Measurements from ENCODE around the gene GPR35.
"Not testable (repeated sequence)": the region's sequence is repeated elsewhere in the genome, so short reads cannot be mapped to it uniquely, and the experiment has no call there.

The GPR35 gene

DNA sequence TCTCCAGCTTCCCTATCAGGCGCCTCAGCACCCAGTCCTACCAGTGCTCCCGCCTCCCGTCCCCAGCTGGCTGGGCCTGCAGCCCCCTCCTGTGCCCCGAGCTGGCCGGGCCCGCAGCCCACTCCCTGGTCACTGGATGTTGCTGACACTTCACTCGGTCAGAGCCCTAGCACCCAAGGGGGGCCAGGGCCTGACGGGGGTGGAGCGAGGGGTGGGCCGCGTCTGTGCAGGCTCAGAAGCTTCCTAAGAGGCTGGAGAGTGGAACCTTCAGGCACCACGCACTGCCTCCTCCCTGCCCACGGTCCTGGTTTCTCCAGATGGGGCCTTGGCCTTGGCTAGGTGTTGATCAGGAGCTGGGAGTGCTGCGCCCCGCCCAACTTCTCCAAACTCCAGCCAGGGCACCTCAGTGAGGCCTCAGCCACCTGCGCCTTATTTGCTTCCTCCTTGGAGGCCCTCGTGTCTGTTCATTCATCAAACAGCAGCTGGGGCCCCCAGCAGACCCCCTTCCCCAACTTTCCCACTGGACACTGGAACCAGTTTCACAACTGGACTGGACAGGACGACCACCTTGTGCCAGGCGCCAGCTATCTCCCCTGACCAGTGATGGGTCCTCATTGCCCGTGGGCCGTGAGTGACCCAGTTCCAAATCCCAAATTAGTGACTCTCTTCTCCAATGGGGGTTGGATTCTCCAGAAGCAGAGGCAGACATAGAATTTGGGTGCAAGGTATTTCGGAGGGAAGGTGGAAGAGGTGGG, 22.0 kb upstream of the GPR35 start:
- no peak for DNase-seq

DNA sequence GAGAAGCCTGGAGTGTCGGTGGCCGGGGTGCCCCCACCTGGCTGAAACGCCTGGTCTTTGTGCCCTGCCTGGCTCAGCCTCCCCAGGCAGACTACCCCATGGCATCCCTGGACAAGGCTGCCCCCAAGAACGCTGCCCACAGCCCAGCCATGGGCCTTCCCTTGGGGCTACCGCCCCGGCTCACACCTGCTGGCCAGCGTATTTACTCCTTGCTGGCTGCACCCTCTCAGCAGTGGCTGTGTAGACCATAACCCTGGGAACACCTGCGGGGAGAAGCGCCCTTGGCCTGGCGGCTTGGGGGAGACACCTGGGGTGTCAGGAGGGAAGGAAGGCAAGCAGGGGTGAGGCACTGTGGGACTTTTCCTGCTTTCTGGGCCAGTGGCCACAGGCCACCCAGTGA, 21.4 kb upstream of the GPR35 start:
- no peak for DNase-seq

DNA sequence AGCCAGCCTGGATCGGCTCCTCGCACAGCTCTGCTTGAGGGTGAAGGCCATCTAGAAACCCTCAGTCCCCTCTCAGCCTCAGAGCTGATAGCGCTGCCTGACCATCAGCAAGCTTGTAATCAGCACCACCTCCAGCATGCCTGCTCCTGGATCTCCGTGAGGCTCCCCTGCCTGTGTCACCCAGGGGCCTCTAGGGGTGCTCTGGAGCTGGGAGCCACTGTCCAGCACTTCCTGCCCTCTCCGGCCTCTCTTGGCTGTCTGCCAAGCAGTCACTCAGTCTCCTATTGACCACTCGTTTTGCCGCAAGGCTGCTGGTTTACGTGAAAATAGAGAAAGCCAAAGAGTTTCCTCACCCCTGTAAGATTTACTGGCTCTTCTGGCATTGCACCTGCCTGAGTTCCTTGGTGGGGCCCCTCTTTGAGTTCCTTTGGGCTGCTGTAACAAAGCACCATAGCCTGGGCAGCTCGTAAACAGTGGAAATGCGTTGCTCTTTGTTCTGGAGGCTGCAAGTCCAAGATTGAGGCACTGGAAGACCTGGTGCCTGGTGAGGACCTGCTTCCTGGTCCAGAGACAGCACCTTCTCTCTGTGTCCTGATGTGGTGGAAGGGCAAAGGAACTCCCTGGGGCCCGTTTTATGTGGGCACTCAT, 20.9 kb upstream of the GPR35 start:
- no peak for DNase-seq

DNA sequence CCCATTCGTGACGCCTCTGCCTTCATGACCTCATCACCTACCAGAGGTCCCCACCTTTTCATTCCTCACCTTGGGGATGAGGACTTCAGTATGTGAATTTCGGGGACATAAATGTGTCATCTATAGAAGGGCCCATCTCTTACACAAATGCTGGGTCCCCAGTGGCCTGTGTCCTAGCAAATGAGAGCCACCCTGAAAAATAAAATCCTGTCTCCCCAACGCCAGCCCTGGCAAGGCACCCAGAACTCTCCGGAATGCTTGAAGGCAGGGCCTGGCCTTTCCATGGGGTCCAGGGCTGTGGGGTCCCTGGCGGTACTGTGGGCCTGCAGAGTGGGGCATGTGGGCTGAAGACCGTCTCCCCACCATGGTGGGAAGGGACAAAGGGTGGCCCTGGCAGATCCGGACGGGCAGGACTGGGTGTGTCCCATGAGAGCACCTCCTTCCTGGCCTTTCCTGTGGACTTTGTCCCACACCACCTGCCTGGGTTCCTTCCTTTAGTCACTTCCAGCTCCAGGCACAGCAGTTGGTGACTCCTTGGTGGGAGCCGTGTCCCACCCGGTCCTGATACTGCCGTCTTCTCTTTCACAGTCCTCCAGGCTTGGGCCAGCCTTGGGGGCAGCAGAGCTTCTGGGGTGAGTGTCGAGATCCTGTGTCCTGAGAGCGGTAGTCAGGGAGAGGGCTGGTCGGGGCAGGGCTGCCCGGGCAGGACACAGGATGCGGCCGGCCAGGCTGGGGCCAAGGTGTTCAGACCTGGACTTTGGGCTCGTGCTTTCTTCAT, 20.2 kb upstream of the GPR35 start:
- no peak for DNase-seq

DNA sequence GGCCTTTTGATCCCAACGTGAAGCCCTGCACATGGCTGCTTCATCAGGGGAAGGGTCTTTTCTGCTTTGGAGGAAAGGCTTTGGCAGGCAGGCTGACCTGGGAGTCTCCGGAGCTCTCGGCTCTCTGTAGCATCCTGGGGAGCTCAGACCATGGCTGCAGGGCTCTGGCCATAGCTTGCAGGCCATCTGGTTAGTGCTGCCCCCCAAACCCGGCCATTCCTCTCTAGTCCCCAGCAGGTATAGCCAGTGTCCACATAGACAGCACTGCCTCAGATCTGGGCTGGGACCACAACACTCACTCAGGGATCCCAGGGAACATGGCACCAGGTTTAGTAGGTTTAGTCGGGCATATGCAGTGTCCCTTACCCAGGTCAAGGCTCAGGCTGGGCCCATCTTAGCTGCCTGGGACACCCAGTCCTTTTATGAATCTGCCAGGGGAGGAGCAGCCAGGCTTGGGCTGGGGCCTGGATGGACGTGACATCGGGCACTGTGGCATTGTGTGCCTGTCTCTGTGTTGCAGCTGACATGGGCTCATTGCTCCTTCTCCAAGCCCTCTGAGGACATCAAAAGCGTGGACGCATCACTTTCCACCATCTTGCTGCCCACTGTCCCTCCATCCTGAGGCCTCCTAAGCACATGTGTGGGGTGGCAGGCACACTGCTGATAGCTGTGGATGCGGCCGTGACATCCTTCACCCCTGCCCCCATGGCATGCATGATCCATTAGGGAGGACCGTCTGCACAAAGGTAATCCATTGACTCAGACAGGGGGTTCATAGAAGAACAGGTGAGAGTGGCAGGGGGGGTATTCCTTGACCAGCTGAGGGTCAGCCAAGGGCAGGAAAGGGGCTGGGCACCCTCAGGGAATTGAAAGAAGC, 19.2 kb upstream of the GPR35 start:
- no peak for DNase-seq

DNA sequence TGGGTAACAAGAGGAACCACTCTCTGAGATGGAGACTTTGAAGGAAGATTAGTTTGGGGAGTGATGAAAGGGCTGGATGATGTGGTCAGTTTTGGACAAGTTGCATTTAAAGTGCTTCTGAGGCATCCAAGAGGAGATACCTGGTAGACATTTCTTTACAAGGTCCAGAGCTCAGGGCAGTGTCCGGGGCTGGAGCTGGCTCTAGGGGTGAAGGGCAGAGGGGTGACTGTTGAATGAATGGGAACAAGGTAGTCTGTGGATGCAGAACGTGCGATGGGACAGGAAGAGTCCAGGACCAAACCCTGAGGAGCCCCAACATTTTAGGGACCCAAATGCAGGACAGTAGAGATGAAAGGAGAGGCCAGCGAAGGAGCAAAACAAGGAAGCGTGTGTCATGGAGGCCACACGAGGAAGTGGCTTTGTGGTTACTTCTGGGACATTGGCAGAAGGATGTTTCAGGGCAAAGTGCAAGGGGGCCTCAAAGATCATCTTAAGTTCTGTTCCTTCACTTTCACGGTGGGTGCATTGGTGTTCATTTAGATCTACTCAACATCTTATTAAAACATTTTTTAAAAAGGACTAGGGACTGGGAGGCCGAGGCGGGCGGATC, 13.6 kb upstream of the GPR35 start:
- no peak for DNase-seq

DNA sequence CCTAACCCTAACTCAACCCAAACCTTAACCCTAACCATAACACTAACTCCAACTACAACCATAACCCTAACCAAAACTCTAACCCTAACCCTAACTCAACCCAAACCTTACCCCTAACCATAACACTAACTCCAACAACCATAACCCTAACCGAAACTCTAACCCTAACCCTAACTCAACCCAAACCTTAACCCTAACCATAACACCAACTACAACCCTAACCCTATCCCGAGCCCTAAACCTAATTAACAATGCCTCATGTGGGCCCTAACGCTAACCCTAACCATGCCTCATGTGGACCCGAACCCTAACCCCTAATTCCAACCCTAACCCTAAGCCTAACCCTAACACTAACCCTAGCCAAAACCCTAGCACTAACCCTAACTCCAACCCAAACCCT, 11.5 kb upstream of the GPR35 start:
- no peak for DNase-seq

DNA sequence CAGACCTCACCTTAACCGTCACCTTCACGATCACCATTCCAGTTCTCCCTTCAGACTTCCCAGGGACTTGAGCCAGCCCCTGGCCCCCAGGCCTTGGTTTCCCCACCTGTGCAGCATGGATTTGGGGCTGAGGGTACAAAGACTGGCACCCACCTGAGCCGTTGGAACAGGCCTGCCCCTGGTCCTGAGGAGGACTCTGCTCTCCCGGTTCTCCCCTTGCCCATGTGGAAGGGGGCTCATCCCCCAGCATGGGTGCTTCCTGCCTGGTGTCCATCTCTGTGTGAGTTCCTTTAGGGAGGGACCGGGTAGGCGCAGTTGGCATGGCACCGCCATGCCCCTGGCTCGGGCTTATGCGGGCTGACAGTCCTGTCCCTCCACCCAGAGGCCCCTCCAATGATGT, 10.9 kb upstream of the GPR35 start:
- DNase-seq, result no peak

DNA sequence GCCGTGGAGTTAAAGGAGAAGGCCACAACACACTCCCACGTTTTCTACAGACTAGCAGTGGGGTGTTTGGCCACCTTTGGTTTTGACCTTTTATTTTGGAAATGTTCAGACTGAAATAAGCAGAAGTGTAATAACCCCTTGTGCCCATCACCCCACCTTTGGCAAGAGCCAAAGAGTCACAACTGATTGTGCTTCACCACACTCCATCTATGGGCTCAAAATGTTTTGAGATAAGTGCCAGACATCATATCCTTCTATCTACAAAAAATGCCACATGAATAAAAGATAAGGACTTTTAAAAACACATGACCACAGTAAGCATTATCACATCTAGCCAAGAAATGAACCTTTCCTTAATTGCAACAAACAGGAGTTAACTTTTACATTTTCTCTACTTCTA, 9.9 kb upstream of the GPR35 start:
- DNase-seq, result no peak

DNA sequence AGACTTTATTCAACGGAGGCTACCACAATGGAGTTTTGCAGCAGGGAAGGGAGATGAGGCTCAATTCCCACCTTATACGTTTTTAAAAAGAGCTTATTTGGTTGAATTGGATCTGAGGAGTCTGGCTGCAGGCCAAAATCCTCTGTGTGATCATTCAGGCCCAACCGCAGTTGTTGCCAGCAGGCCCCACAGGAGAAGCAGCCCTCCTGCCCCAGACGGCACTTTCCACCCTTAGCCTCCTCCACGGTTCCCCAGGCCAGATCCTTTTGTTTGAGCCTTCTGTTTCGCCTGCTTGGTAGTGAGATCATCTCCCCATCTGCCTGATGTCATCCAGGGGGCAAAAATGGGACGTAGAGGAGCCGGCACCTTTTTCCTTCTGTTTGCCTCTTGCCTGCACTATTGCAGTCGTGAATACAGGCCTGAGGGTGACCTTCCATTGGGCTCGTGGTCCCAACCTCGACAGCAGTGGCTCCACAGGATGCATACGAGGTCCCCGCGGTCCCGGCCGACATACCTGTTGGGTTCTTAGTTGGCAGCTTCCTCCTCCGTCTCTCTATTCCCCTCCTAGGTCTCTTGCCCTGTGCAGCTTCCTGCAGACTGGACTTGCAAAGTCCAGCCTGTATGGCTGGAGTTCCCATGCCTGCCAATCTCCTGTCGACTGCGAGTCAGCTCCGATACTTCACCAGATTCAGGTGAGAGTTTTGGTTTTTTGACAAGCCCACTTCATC, 9.3 kb upstream of the GPR35 start:
- no peak for DNase-seq

DNA sequence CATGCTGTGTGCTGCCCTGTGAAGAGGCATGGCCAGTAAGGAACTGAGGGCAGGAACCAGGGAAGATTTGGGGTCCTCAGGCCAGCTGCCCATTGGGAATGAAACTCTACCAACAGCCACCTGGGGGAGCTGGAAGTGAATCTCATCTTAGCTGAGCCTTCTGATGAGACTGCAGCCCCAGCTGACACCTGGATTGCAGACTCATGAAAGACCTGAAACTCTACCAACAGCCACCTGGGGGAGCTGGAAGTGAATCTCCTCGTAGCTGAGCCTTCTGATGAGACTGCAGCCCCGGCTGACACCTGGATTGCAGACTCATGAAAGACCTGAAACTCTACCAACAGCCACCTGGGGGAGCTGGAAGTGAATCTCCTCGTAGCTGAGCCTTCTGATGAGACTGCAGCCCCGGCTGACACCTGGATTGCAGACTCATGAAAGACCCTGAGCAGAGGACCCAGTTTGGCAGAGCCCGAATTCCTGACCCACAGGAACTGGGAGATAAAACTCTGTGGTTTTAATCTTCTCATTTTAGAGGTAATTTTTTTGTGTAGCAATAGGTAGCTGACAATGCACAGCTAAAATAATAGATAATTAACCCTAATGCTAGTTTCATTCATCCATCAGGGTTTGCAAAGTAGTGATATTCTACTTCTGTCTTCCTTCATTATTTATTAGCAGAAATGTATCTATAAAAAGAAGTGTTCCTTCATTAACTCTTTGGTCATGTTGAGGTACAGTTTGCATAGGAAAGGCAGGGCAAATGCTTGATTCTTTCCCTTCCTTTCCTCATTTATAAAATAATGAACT, 8.2 kb upstream of the GPR35 start:
- DNase-seq, result not testable (repeated sequence)

DNA sequence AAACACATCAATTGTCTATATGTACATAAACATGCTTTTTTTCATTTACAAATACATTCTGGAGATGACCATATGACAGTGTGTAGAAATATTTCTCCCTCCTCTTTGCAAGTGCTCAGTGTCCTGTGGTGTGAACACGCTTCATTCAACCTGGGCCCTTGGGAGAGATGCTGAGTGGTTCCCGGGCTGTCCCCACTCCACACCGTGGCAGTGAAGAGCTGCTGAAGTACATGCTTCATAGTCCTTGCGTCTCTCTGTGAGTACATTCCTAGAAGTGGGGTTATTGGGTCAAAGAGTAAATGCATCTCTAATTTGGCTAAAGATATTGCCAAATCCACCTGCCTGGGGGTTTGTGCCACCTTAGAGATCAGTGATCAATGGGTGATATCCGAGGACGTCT, 6.5 kb upstream of the GPR35 start:
- DNase-seq, result no peak

DNA sequence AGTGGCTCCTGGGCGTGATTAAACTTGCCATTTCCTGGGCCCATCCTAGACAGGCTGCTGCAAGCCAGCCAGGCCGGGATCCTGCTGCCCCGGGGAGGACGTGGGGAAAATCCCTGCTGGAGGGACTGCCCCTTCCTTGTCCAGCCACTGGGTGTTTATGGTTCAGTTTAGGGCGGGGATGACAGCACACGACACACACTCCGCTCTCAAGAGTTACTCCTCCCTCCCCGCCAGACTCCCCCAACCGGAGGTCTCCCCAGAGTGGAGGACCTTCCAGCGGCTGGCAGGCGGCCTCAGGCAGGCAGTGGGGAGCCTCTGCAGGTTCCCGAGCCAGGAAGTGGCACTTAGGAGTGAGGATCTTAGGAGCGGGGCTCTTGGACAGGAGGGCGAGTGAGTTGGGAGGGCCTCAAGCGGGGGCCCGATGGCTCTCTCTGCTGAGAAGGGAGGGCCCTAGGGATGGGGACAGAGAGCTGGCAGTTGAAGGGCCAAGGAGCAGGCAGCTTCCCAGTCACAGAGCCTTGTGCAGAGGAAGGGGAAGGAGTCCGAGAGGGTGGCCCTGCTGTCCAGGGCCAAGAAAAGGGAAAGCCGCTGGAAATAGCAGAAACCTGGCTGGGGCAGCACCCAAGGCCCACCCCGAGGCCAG, 5.7 kb upstream of the GPR35 start:
- no peak for DNase-seq

DNA sequence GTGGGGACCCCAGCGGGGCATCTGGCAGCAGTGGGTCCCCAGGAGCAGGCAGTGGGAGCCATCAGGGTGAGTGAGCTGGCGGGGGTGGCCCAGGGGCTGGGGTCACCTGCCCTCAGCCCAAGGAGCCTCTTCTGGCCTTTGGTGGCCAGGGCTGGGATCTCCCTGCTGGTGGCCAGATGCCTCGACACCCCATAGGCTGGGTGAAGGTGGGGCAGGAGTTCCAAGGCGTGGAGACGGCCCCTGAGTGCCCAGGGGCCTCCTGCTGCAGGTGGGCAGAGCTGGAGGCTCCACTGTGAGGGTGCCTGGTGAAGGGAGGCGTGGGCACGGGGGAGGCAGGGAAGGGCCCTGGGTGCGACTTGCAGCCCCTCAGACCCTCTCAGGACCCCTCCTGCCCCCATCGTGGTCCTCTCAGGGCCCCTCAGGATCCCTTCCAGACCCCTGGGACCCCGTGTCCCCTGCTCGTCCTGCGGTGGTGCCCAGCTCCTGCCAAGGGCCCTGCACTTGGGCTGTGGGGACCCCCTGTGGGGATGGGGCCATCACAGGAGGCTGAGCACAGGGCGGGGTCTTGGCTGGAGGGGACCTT, 5.0 kb upstream of the GPR35 start:
- no peak for DNase-seq

DNA sequence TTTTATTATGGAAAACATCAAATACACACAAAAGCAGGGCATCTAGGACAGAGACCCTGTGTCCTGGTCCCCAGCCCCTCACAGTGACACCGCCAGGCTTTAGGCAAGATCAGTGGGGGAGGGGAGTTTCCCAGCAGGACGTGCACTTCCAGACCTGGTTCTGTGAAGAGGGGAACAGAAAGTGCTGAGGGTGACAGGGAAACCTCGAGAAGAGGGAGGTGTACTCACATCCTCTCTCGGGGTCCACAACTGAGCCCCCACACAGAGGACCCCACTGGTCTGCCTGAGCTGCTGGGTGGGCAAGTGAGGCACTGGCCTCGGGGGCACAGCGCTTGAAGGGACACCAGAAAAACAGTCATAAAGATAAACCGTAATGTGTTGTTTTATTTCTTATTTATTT, 4.4 kb upstream of the GPR35 start:
- DNase-seq, result no peak

DNA sequence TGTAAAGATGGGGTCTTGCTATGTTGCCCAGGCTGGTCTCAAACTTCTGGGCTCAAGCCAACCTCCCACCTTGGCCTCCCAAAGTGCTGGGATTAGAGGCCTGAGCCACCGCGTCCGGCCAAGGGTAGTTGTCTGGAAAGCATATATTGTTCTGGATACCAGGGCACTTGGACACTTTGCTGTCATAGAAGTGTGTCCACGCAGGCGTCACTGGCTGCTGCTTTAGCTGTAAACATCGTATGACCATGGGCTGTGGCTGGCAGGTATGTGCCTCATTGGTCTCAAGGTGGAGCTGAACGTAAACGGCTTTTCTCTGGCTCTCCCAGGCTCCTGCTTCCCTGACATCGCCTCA, 3.2 kb upstream of the GPR35 start:
- DNase-seq, result peak in 1 of 6 experiments; percentile 28

DNA sequence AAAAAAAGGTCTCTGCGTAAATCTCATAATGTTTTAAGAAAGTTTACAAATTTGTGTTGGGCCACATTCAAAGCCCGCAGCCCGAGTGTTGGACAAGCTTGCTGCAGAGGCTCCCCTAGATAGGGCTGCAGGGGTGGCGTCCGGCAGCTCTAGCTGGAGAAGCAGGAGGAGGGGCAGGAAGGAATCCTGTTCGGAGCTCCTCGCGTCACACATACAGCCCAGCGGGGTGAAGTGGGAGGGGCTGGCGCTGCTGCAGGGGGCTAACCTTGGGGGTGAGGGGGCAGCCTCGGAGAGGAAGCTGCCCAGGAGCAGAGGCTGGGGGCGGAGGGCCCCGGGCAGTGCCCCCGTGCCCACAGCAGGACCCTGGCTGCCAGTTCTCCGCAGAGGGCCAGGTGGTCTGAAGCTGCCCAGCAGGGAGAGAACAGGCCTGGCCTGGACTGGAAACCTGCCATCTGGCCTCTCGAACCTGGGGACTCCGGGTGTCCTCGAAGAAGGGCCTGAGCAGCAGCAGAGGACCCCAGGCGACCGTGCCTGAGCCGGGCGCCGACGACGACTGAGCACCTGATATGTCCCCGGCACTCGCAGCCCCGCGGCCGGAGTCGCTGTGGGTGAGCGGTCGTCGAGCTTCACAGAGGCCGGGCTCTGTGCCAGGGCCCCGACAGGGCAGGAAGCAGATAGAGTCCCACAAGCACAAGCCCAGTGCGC, 2.6 kb upstream of the GPR35 start:
- DNase-seq, result peak; percentile 18 to 66 (median 30)

DNA sequence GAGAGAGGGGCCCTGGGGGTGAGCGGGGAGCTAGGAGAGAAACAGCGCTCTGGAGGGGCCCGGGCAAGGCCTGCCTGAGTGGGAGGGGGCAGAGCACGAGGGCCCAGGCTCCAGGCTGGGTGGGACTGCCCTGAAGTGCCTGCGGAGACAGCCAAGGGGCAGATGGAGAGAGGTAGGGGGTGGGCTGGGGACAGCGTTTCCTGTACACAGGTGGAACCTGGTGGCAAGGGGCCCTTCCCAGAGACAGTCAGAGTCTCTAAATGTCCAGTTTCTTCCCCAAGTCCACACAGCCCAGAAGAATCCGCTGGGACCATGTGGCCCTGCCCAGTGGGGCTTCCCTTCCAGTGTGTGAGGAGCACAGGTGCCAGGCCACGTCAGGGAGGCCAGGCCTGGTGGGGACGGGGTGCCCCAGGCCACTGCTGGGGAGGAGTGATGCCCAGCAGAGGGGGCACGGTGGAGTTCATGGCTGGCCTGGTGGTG, 1.7 kb upstream of the GPR35 start:
- DNase-seq, result peak in 1 of 6 experiments; percentile 12
